T follicular helper cell (primary cell): ENCODE data around the gene MKLN1.

Source experiments
- DNase-seq: peaks from one replicate; pipeline ENCODE4 v3.0.0-alpha.2; 2020; ENCODE audit warnings: low read depth

The MKLN1 gene

DNA sequence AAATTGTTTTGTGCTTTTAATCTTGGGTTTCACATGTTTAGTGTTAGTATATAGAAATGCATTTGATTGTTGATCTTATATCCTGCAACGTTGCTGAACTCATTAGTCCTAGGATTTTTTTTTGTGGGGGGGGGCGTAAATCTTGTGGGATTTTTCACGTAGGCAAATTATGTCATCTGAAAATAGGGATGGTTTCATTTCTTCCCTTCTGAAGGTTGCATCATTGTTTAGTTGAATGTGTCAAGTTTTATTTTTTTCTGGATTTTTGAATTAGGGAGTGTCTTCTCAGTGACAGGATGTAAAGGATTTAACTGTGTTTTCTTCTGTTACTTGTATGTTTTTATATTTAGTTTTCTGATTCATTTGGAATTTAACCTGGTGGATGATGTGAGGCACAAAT lies 26.7 kb downstream of the MKLN1 start:
- DNase-seq = no peak

DNA sequence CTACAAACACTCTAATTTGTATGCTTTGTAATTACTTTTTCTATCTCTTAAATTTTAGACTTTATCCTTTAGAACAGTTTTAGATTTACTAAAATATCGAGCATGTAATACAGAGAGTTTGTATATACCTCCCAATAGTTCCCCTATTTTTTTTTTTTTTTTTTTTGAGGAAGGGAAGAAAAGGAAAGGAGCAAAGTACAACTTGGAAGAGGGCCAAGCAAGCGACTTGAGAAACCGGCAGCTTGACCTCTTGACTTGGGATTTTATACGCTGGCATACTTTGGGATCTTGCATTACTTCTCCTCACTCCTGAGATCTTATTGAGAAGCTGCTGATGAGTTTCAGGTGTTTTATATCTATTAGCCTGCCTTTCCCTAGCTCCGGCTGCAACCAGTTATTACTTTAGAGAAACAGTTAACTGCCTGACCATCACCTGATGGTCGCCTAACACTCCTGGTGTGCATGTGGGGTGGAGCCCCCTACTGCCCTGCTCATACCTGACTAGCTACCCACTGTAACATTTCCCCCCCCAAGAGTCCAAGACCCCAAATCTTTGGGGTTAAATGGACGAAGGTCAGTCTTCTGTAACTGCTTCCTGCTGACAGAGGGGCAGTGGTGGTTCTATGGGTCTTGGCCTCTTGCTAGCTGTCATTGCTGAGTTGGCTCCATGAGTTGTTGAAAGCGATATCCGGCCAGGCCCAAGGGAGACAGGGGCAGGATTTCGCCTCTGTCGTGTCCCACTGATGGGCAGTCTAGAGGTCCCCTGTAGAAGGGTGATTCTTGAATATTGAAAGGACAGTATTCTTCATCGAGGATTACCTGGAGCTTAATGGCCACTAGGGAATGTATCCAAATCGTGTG lies 28.5 kb downstream of the MKLN1 start:
- no peak for DNase-seq

DNA sequence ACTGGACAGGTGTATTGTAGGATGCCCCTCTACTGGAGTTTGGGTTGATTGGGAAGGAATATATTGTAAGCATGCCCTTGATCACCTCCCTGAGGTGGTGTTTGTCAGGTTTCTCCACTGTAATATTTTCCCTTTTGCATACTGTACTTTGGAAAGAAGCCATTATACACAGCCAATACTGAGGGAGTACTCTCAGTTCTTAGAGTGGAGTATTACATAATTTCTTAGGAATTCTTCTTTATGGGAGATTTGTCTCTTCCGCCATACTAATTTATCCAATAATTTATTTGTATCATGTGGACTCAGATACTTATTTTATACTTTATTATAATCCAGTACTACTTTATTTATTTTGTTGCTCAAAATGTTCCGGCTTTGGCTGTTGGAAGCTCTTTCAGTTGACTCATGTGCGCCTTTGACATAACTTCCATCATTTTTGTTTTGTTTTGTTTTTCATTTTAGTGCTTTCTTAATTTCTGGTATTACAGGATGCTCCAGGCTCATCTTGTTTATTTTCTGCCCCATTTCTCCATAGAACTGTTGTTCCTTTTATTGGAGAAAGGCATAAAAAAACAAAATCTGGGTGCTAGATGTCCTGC lies 29.7 kb downstream of the MKLN1 start:
- DNase-seq = no peak

DNA sequence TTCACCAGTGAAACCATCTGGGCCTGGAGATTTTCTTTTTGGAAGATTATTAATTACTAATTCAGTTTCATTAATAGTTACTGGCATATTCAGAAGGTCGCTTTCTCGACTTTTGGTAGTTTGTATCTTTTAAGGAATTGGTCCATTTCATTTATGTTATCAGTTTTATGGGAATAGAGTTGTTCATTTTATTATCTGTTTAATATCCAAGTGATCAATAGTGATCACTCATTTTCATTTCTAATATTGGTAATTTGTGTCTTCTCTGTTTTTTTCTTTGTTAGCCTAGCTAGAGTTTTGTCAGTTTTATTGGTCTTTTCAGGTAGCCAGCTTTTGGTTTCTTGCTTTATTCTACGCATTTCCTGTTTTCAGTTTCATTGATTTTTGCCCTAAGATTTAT lies 31.0 kb downstream of the MKLN1 start:
- no peak for DNase-seq

DNA sequence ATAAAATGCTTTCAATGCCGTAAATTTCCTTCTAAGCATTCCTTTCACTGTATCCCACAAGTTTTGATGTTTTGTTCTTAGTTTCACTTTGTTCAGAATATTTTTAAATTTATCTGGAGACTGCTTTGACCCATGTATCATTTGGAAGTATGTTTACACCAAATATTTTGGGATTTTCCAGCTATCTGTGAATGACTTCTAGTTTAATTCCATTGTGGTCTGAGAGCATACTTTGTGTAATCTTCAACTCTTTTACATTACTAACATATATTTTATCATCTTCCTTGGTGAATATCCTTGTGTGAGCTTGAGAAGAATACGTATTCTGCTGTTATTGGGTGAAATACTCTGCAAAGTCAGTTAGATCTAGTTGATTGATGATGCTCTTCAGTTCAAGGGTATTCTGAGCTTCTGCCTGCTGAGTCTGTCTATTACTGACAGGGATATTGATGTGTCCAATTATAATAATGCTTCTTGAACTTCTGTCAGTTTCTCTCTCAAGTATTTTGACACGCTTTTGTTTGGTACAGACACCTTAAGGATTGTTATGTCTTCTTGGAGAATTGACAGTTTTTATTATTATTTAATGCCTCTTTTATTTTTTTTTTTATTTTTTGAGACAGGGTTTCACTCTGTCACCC lies 31.6 kb downstream of the MKLN1 start:
- DNase-seq = no peak

DNA sequence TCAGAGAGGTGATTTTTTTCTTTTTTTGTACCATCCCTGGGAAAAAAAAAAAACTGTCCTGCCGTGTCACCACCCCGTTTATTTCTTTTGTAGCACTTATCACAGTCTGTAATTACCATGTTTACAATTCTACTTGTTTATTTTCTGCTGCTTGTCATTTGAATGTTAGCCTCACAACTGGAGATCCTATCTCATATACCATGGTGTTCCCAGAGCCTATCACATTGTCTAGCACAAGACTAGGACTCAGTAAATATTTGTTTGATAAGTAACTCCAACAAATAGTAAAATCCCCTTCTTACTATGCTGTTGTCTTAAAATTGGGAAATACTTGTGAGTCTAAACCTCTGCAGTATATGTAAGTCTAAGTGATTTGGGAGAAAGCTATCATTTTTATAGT lies 36.0 kb downstream of the MKLN1 start:
- DNase-seq = no peak

DNA sequence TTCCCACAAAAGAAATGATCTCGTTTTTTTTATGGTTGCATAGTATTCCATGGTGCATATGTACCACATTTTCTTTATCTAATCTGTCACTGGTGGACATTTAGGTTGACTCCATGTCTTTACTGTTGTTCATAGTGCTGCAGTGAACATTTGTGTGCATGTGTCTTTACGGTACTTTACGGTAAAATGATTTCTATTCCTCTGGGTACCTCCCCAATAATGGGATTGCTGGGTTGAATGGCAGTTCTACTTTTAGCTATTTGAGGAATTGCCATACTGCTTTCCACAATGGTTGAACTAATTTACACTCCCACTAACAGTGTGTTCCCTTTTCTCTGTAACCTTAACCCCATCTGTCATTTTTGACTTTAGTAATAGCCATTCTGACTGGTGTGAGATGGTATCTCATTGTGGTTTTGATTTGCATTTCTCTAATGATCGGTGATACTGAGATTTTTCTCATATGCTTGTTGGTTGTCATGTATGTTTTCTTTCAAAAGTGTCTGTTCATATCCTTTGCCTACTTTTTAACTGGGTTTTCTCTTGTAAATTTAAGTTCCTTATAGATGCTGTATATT lies 37.2 kb downstream of the MKLN1 start:
- no peak for DNase-seq

DNA sequence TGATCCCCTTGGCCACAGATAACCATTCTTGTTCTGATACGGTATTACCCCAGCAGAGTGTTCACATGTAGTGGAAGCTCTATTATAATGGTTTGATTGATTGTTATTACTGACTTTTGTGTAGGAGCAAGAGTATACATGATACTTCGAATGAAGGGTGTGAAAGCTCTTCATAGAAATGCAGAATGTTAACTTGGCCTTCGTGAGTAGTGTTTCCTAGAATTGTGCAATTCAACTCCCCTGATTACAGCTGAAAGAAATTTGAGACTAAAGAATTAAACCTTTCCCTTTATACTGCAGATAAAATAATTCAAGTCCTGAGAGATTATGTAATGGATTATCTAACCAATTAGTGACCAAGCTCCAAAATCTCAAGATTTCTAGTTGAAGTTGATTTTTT lies 38.2 kb downstream of the MKLN1 start:
- no peak for DNase-seq

DNA sequence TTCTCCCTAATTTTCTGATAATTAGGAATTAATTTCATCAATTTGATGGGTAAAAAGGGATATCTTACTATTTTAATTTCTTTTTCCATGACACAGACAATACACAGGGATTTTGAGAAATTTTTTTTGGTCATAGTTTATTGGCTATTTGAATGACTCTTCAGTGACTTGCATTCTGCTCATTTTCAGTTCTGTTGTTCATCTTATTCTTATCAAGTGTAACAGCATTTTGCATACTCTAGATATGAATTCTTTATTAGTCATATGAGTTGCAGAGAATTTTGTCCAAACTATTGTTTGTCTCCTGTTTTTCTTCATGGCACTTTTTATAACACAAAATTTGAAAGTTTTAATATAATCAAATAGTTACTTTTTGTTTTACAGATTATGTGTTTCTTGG lies 41.7 kb downstream of the MKLN1 start:
- DNase-seq = no peak

DNA sequence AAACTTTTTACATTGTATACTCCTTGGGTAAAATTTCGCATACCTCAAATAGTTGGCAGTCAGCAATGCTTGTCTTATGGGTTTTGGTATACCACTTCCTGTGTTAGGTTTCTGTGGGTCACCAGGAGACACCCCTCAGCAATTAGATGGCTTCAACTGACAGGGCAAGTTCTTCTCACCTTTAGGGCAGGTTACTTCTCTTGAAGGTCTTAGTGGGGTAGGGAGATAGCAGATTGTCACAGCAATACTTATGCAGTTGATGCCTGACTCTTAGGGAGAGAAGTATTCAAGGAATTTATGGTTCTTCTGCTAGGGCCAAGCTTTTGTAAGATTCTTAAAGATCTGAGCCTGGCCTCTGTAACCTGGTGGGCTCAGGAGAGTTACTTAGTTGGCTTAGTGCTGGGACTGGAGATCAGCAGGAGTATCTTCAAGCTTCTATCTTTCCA lies 42.9 kb downstream of the MKLN1 start:
- no peak for DNase-seq

DNA sequence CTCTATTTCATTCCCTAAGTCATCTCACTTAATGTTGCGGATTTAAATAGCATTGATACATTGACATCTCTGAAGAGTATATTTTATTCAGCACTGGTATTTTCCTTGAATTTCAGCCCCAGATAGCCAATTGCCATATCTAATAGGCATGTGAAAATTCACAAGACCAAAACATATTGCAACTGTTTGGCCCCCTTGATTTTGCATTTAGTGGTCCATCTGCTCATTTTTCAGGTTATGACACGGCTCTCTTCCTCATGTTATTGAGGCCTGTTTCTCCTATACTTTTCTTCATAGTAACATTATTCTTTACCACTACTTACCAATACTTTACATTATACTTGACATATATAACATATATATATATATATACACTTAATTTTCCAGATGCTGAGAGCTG lies 43.7 kb downstream of the MKLN1 start:
- DNase-seq = no peak

DNA sequence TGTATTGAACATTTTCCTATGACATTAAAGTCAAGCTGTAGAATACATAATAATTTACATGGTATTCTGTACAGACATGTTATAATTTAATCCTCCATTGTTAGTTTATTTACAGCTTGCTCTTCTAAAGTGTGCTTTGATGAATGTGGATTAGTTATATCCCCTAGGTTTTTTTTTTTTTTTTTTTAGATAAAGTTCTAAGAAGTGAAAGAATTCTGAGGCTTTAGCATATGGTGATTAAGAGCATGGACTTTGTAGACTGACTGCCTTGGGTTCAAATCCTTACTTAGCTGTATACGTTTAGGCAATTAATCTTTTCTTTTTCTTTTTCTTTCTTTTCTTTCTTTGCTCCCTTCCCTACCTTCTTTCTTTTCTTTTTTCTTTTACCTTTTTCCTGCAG lies 44.9 kb downstream of the MKLN1 start:
- DNase-seq = no peak

DNA sequence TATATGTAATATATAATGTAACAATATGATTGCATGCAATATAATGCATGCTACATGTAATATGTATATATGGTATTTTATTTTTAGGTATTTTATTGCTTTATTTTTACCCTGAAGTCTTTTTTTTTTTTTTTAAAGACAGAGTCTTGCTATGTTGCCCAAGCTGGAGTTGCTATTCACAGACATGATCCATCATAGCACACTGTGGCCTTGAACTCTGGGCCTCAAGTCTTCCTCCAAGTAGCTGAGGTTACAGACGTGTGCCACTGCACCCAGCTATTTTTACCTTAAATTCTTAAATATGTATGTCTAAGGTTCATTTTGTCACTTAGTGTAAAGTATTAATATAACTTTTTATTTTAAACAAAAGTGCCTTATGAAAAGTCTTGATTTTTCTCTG lies 47.1 kb downstream of the MKLN1 start:
- DNase-seq = no peak

DNA sequence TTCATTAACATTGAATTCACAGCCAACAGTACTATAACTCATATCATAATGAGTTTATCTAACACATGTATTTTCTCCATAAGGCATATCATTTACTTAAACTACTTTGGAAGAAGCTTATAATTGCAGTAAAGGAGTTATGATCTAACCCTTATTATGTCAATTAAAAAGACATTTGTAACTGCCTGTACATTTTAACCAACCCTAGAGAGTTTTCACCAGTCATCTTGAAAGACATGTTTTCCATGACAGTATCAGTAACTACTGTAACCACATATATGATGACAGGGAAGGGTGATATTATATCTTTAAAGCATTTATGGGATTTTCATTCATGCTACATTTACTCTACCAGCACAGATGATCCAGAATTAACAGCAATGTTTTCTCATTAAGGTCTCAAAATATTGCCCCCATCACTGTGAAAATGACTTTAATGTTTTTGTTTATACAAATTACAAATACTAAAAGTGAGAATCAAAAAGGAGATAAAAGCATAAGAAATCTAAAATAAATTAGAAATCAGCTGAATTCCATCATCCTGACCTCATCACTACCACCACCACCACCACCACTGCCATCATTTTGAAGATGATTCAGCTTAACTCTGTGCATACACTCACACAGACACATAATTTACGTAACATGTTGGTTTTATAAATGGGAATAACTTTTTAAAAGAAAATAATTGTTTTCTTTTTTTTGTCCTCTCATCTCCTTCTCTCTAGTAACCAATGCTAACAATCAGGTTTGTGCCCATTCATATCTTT lies 53.6 kb downstream of the MKLN1 start:
- DNase-seq = no peak

DNA sequence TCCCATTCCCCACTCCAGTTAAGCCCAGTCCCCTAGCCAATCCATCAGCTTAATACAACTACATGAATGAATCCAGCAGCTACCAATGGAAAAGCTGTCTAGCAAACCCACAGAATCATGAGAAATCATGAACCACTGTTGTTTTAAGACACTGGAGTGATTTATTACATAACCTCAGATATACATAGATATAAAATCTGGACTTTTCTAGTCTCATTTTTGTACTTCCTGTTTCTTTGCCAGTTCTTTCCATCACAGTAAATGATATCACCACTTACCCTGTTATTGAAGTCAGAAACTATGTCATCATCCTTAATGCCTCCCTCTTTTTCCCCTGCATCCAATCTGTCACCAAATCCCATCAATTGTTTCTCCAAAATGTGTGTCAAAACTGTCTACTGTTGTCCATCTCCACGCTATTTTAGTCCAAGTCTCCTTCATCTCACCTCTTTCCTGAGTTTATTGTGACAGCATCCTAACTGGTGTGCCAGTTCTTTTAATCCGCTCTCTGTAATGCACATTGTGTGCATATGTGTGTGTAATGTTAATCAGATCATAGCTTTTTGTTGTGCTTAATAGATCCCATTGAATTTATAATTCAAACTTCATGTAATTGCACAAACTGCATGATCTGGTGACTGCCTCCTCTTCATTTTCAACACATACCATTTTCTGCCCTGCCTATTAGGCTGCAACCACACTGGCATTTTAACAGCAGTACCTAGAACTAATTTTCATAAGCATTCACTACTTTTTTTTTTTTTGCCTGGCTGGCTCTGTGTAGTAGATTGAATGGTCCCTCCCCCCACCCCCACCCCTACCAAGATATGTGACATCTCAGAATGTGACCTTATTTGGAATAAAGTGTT lies 56.0 kb downstream of the MKLN1 start:
- DNase-seq = no peak

DNA sequence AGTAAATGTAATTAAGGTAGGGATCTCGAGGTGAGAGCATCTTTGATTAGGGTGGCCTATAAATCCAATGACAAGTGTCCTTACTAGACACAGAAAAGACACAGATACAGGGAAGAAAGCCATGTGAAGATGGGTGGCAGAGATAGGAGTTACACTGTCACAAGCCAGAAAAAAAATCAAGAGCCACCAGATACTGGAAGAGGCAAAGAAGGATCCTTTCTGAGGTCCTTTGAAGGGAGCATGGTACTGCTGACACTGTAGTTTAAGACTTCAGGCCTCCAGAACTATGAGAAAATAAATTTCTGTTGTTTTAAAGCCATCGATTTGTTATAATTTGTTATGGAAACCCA lies 56.6 kb downstream of the MKLN1 start:
- no peak for DNase-seq

DNA sequence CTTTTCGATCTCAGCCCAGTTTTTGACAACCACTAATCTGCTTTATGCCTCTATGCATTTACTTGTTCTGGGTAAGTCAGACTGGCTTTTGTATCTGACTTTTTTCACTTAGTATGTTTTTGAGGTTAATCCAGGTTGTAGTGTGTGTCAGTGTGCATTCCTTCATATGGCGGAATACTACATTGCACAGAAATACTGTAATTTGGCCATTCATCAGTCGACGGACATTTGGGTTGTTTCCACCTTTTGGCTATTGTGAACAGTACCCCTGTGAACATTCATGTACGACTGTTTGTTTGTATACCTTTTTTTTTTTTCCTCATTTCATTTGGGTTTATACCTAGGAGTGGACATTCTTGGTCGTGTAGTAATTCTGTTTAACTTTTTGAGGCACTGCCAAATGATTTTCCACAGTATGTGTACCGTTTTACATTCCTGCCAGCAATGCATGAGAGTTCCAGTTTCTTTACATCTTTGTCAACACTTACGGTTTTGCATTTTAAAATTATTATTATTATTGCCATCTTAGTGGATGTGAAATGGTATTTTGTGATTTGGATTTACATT lies 57.4 kb downstream of the MKLN1 start:
- DNase-seq = no peak

DNA sequence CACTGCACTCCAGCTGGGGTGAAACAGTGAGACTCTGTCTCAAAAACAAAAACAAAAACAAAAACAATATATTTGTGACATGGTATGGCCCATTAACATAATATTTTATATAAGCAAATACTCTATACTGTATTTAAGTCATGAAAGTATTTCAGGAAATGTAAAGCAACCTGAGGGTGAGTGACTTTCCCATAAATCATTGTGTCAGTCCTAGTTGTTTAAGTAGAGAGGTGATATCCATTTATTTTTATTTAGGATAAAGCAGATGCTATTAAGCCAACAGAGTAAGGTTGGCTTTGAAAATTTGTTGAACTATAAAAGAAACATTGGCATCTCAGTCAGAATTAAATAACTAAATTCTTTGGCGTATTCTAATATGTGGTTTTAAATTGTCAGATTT lies 60.5 kb downstream of the MKLN1 start:
- DNase-seq = no peak

DNA sequence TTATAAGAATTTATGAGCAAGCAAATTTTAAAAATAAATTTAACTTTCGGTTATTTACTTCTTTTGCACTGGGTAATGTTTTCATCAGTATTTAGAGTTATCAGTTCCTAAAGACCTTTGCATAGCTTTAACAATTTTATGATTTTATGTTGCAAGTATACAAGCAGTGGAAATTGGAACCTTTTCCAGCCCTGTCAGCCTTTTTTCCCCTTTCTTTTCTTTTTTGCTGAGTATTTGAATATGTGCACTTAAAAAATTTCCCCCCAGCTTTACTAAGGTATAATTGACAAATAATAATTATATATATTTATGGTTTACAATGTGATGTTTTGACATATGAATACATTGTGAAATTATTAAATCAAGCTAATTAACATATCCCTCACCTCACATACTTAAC lies 62.6 kb downstream of the MKLN1 start:
- no peak for DNase-seq

DNA sequence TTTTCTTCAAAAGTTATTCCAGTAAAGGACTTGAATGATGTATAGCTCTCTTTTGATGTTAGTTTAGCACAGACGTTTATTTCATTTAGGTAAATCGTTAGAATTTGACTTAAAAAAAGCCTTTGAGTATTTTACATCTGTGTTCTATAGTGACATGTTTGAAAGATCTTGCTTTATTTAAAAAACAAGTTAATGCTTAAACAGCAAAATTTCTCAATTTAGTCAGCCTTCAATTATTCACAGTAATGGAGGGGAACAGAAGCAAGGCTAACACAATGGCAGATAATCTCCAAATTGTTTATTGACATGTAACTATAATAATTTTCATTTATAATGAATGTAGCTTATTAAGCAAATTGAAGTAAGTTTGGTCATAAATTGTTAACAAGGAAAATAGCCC lies 63.5 kb downstream of the MKLN1 start:
- no peak for DNase-seq

DNA sequence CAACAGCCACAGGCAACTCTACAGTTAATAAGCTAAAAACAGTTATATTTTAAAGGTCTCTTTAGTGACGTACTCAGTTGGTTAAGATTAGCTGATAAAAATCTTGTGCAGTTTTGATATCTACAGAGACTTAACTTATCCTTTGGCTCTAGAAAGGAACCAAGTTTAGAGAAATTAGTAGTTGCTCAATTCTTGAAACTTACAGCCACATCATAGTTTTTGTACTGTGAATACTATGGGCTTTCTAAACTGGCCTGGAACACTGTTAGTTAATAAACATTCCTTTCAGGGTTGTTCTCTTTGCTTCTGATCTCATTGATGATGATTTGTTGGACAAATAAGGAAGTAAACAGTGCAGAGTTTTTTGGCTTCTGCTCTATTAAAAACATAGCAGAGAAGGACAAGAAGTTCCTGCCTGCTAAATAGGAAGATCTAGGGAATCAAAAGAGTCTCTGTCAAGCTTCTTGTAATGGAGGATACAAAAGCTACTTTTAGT lies 73.1 kb downstream of the MKLN1 start:
- no peak for DNase-seq
